ENCODE measurements around the gene RAB29. TPM values are rescaled to one million over a fixed set of nuclear protein-coding genes. Genes with fewer than 3 reads are reported as not detected.

Gene RAB29
- total RNA-seq, 1 experiment from 2014 or later: 11.0 TPM

DNA sequence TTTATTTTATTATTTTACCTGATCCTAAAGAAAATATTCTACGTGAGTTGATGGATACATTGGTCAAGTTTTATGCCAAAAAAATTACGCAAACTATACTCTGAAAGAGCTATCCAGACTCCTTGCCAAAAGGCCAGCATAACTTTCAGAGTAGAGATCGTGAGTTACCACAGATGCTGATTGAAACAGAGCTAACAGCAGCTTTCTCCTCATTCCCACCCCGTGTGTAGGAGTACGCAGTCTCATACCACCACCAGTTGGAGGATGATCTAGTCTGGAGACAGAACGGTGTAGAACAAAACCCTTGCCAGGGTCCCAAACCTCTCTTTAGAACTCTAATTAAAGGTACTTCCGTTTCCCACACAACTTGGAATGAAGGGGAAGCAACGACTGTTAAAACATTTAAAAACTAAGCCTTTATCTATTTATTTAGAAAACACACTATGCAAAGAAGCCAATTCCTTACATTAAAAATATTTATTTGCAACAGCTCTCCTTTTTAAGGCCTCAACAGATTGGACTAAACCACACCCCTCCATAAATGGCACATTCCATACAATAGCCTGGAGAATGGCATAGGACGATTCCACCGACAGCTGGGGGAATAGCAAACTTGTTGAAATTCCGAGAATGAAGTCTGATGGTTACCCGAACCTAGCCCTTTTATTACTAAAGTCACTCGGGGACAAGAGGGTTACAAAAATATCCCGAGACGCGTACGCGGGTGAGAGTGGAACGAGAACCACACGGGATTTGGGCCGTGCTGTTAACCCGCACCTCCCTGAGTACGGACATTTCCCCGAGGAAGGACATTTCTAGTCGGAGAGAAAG is 26.7 kb downstream of the RAB29 start:
- H3K4me3 Mint-ChIP-seq: peak overlapping the region; percentile 97
- H3K9me3 Mint-ChIP-seq: peaks cover 7% of the 10 kb centered on the region
- DNase-seq (ENCODE audit: low spot score) (no peak), ATAC-seq (no peak)
- POLR2A ChIA-PET: interaction anchor here (0.7 to 1.5 kb wide), 6 partner anchors 8 to 116 kb away, joined by 3 to 6 read pairs (median 4); partner anchors contain the start of genes ELK4 and RAB29
- H3K4me1 Mint-ChIP-seq: peaks cover 55% of the 10 kb centered on the region
- peaks cover 11% of the 10 kb centered on the region for H3K36me3 Mint-ChIP-seq
- H3K27me3 Mint-ChIP-seq (ENCODE audit: low read depth): no peaks in the 10 kb centered on the region; the same call in 1 of the 2 replicates
- peak overlapping the region; percentile 68 for H3K27ac Mint-ChIP-seq
- CTCF ChIA-PET: interaction anchor here (0.7 to 1.1 kb wide), 4 partner anchors 37 to 229 kb away, joined by 3 to 10 read pairs (median 4); no protein-coding TSS in a partner anchor
- TF ChIP-seq, protein P1, sequence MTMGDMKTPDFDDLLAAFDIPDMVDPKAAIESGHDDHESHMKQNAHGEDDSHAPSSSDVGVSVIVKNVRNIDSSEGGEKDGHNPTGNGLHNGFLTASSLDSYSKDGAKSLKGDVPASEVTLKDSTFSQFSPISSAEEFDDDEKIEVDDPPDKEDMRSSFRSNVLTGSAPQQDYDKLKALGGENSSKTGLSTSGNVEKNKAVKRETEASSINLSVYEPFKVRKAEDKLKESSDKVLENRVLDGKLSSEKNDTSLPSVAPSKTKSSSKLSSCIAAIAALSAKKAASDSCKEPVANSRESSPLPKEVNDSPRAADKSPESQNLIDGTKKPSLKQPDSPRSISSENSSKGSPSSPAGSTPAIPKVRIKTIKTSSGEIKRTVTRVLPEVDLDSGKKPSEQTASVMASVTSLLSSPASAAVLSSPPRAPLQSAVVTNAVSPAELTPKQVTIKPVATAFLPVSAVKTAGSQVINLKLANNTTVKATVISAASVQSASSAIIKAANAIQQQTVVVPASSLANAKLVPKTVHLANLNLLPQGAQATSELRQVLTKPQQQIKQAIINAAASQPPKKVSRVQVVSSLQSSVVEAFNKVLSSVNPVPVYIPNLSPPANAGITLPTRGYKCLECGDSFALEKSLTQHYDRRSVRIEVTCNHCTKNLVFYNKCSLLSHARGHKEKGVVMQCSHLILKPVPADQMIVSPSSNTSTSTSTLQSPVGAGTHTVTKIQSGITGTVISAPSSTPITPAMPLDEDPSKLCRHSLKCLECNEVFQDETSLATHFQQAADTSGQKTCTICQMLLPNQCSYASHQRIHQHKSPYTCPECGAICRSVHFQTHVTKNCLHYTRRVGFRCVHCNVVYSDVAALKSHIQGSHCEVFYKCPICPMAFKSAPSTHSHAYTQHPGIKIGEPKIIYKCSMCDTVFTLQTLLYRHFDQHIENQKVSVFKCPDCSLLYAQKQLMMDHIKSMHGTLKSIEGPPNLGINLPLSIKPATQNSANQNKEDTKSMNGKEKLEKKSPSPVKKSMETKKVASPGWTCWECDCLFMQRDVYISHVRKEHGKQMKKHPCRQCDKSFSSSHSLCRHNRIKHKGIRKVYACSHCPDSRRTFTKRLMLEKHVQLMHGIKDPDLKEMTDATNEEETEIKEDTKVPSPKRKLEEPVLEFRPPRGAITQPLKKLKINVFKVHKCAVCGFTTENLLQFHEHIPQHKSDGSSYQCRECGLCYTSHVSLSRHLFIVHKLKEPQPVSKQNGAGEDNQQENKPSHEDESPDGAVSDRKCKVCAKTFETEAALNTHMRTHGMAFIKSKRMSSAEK (CRISPR knock-in tag; IDR thresholded peaks at IDR 0.05; ENCODE audit: borderline replicate concordance): 0 out of 2 replicates have a peak, but pooled peaks have one; percentile 58
- TF ChIP-seq ZNF121 (CRISPR knock-in tag; IDR thresholded peaks at IDR 0.05) (no peak), CREB1 (CRISPR knock-in tag; IDR thresholded peaks at IDR 0.05) (no peak), ZNF263 (CRISPR knock-in tag; IDR thresholded peaks at IDR 0.05; ENCODE audit: low read depth) (no peak), NFATC4 (CRISPR knock-in tag; IDR thresholded peaks at IDR 0.05) (peak; percentile 64; the same call in 1 of the 2 replicates)
- TF ChIP-seq, protein P2, sequence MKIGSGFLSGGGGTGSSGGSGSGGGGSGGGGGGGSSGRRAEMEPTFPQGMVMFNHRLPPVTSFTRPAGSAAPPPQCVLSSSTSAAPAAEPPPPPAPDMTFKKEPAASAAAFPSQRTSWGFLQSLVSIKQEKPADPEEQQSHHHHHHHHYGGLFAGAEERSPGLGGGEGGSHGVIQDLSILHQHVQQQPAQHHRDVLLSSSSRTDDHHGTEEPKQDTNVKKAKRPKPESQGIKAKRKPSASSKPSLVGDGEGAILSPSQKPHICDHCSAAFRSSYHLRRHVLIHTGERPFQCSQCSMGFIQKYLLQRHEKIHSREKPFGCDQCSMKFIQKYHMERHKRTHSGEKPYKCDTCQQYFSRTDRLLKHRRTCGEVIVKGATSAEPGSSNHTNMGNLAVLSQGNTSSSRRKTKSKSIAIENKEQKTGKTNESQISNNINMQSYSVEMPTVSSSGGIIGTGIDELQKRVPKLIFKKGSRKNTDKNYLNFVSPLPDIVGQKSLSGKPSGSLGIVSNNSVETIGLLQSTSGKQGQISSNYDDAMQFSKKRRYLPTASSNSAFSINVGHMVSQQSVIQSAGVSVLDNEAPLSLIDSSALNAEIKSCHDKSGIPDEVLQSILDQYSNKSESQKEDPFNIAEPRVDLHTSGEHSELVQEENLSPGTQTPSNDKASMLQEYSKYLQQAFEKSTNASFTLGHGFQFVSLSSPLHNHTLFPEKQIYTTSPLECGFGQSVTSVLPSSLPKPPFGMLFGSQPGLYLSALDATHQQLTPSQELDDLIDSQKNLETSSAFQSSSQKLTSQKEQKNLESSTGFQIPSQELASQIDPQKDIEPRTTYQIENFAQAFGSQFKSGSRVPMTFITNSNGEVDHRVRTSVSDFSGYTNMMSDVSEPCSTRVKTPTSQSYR (CRISPR knock-in tag; IDR thresholded peaks at IDR 0.05): no peak
- TF ChIP-seq, protein P3, sequence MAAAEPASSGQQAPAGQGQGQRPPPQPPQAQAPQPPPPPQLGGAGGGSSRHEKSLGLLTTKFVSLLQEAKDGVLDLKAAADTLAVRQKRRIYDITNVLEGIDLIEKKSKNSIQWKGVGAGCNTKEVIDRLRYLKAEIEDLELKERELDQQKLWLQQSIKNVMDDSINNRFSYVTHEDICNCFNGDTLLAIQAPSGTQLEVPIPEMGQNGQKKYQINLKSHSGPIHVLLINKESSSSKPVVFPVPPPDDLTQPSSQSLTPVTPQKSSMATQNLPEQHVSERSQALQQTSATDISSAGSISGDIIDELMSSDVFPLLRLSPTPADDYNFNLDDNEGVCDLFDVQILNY (CRISPR knock-in tag; IDR thresholded peaks at IDR 0.05): no peak
- TF ChIP-seq, protein P4, sequence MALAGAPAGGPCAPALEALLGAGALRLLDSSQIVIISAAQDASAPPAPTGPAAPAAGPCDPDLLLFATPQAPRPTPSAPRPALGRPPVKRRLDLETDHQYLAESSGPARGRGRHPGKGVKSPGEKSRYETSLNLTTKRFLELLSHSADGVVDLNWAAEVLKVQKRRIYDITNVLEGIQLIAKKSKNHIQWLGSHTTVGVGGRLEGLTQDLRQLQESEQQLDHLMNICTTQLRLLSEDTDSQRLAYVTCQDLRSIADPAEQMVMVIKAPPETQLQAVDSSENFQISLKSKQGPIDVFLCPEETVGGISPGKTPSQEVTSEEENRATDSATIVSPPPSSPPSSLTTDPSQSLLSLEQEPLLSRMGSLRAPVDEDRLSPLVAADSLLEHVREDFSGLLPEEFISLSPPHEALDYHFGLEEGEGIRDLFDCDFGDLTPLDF (CRISPR knock-in tag; IDR thresholded peaks at IDR 0.05): no peak

DNA sequence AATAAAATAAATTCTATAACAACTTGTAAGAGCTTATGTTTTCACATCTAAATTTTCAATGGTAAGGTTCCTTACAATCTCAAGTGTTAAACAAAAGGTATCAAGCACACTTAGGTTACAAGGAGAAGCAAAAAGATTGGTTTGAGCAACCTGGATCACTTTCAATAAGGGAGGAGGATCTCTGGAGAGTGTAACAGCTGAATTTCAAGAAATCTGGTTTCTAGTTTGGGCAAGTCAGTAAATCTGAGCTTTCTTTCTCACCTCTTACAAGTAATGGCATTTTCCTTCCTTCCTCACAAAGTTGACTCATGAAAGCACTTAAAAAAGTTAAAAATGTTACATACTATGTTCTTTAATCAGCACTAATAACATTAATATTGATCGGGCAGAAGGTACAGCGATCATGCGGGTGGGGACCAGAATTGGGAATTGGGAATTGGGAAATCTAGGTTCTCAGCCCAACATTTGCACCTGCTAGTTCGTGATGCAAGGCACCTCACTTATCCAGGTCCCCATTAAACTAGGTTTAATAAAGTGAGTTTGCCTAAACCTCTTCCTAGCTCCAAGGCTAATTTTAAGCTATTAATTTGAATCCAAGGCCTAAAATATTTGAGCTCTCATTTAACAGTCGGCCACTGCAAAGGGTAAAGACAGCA is 28.4 kb downstream of the RAB29 start:
- H3K27ac Mint-ChIP-seq: peak overlapping the region; percentile 88
- CTCF ChIA-PET: interaction anchor here (0.6 to 0.7 kb wide), 2 partner anchors 38 to 44 kb away, joined by 3 read pairs; no protein-coding TSS in a partner anchor
- POLR2A ChIA-PET: no interaction called here

More for the DNA sequence above, 28.4 kb downstream of the RAB29 start:
- Mint-ChIP-seq H3K27me3 (ENCODE audit: low read depth) (no peaks in the 10 kb centered on the region; the same call in 1 of the 2 replicates), H3K36me3 (peaks cover 11% of the 10 kb centered on the region), H3K9me3 (peaks cover 7% of the 10 kb centered on the region), H3K4me1 (peaks cover 70% of the 10 kb centered on the region), H3K4me3 (peak overlapping the region; percentile 97)
- ATAC-seq (no peak), DNase-seq (ENCODE audit: low spot score) (no peak)
- TF ChIP-seq, protein P5, sequence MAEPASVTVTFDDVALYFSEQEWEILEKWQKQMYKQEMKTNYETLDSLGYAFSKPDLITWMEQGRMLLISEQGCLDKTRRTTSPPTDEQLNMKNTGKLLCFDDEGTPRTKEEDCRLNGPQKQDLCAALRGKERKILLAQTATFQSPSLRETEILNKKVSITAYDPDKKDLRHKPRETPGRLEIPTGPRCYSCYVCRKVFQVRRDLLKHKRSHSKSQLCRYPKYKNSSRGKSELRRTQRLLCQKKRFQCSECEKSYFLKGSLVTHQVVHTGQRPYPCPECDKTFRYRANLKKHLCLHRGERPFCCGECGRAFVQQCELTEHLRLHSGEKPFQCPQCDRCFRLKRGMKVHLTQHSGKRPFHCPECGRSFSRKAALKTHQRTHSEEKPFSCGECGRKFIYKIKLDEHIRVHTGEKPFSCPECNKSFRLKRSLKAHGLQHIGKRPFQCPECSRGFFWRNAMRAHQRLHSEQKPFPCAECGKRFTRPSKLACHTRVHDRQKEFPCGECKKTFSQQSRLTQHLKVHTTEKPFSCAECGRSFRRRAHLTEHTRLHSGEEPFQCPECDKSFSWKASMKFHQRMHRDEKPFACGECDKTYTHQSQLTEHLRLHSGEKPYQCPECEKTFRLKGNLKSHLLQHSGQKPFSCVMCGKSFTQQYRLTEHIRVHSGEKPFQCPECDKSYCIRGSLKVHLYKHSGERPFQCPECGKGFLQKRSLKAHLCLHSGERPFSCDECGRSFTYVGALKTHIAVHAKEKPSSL (CRISPR knock-in tag; conservative IDR thresholded peaks at IDR 0.05): 0 out of 2 replicates have a peak, but pooled peaks have one; percentile 33
- TF ChIP-seq, protein P6, sequence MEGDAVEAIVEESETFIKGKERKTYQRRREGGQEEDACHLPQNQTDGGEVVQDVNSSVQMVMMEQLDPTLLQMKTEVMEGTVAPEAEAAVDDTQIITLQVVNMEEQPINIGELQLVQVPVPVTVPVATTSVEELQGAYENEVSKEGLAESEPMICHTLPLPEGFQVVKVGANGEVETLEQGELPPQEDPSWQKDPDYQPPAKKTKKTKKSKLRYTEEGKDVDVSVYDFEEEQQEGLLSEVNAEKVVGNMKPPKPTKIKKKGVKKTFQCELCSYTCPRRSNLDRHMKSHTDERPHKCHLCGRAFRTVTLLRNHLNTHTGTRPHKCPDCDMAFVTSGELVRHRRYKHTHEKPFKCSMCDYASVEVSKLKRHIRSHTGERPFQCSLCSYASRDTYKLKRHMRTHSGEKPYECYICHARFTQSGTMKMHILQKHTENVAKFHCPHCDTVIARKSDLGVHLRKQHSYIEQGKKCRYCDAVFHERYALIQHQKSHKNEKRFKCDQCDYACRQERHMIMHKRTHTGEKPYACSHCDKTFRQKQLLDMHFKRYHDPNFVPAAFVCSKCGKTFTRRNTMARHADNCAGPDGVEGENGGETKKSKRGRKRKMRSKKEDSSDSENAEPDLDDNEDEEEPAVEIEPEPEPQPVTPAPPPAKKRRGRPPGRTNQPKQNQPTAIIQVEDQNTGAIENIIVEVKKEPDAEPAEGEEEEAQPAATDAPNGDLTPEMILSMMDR (IDR thresholded peaks at IDR 0.05): no peak

Data from WTC11 (cell line).